Measurements from ENCODE around the gene NANOS3. TPM values are rescaled to one million over a fixed set of nuclear protein-coding genes. Genes with fewer than 3 reads are reported as not detected.
A peak's percentile ranks its signal among the peaks of the same experiment; 100 is the strongest.

Gene NANOS3
- total RNA-seq, 1 experiment from 2014 or later: 1.1 TPM

DNA sequence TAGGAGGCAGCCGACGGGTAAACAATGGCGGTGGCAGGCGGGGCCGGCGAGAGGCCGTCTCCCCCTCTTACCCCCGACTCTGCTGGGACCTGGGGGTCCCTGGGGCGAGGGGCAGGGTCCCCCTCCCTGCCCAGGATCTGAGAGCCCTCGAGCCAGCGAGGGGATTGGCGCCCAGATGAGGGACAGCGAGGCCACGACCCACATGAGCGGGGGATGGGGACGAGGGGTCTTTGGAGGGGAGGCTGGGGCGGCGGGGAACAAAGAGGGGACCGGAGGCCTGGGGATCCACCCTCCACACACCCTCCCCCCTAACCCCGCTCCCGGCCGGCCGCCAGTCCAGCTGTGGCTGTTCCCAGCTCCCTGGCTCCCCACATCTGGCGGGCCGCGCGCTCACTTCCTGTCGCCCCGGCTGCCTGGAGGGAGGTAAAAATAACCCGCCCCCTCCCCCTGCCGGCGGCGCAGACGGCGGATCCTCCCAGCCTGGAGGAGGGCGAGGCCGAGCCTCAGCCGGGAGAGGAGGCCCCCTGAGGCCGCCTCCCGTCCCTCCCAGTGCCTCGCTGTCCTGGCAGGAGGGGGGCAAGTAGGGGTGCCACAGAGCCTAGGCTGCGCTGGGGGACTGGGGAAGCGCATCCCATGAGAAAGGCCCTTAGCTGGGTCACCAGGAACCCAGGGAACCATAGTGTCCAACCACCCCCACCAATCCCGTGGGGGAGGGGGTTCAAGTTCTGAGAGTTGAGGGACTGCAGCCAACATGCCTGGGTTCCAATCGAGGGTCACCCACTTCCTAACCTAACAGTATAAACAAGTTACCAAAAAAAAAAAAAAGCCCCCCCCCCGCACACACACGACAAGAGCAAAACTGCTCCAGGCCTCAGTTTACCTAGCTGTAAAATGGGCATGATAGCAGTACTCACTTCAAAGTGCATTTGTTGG, 29.3 kb upstream of the NANOS3 start (continued):
- TF ChIP-seq, protein P1, sequence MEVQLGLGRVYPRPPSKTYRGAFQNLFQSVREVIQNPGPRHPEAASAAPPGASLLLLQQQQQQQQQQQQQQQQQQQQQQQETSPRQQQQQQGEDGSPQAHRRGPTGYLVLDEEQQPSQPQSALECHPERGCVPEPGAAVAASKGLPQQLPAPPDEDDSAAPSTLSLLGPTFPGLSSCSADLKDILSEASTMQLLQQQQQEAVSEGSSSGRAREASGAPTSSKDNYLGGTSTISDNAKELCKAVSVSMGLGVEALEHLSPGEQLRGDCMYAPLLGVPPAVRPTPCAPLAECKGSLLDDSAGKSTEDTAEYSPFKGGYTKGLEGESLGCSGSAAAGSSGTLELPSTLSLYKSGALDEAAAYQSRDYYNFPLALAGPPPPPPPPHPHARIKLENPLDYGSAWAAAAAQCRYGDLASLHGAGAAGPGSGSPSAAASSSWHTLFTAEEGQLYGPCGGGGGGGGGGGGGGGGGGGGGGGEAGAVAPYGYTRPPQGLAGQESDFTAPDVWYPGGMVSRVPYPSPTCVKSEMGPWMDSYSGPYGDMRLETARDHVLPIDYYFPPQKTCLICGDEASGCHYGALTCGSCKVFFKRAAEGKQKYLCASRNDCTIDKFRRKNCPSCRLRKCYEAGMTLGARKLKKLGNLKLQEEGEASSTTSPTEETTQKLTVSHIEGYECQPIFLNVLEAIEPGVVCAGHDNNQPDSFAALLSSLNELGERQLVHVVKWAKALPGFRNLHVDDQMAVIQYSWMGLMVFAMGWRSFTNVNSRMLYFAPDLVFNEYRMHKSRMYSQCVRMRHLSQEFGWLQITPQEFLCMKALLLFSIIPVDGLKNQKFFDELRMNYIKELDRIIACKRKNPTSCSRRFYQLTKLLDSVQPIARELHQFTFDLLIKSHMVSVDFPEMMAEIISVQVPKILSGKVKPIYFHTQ (CRISPR knock-in tag; IDR thresholded peaks at IDR 0.05): no peak
- TF ChIP-seq EMX1 (CRISPR knock-in tag; IDR thresholded peaks at IDR 0.05): no peak
- no peak for TF ChIP-seq ESRRA (CRISPR knock-in tag; IDR thresholded peaks at IDR 0.05; ENCODE audit: borderline replicate concordance)
- peak; percentile 79; the same call in 1 of the 2 replicates for TF ChIP-seq FOXP4 (CRISPR knock-in tag; IDR thresholded peaks at IDR 0.05)
- TF ChIP-seq JAZF1 (CRISPR knock-in tag; IDR thresholded peaks at IDR 0.05): no peak
- TF ChIP-seq, protein P2, sequence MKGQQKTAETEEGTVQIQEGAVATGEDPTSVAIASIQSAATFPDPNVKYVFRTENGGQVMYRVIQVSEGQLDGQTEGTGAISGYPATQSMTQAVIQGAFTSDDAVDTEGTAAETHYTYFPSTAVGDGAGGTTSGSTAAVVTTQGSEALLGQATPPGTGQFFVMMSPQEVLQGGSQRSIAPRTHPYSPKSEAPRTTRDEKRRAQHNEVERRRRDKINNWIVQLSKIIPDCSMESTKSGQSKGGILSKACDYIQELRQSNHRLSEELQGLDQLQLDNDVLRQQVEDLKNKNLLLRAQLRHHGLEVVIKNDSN (CRISPR knock-in tag; IDR thresholded peaks at IDR 0.05): no peak
- peak; percentile 3; the same call in 1 of the 2 replicates for TF ChIP-seq ZNF121 (CRISPR knock-in tag; IDR thresholded peaks at IDR 0.05)
- TF ChIP-seq ATF6 (CRISPR knock-in tag; IDR thresholded peaks at IDR 0.05): no peak
- no peak for TF ChIP-seq HMGA2 (CRISPR knock-in tag; IDR thresholded peaks at IDR 0.05)
- no peak for TF ChIP-seq CTCF (IDR thresholded peaks at IDR 0.05)
- TF ChIP-seq, protein P3, sequence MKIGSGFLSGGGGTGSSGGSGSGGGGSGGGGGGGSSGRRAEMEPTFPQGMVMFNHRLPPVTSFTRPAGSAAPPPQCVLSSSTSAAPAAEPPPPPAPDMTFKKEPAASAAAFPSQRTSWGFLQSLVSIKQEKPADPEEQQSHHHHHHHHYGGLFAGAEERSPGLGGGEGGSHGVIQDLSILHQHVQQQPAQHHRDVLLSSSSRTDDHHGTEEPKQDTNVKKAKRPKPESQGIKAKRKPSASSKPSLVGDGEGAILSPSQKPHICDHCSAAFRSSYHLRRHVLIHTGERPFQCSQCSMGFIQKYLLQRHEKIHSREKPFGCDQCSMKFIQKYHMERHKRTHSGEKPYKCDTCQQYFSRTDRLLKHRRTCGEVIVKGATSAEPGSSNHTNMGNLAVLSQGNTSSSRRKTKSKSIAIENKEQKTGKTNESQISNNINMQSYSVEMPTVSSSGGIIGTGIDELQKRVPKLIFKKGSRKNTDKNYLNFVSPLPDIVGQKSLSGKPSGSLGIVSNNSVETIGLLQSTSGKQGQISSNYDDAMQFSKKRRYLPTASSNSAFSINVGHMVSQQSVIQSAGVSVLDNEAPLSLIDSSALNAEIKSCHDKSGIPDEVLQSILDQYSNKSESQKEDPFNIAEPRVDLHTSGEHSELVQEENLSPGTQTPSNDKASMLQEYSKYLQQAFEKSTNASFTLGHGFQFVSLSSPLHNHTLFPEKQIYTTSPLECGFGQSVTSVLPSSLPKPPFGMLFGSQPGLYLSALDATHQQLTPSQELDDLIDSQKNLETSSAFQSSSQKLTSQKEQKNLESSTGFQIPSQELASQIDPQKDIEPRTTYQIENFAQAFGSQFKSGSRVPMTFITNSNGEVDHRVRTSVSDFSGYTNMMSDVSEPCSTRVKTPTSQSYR (CRISPR knock-in tag; IDR thresholded peaks at IDR 0.05): peak; percentile 73; the same call in 1 of the 2 replicates
- no peak for TF ChIP-seq IRF2 (CRISPR knock-in tag; IDR thresholded peaks at IDR 0.05; ENCODE audit: borderline replicate concordance, low read depth)
- TF ChIP-seq SMAD3 (CRISPR knock-in tag; IDR thresholded peaks at IDR 0.05; ENCODE audit: borderline replicate concordance): no peak
- TF ChIP-seq ZNF512 (CRISPR knock-in tag; IDR thresholded peaks at IDR 0.05; ENCODE audit: borderline replicate concordance): no peak
- no peak for TF ChIP-seq MXD4 (CRISPR knock-in tag; IDR thresholded peaks at IDR 0.05; ENCODE audit: borderline replicate concordance)
- TF ChIP-seq, protein P4, sequence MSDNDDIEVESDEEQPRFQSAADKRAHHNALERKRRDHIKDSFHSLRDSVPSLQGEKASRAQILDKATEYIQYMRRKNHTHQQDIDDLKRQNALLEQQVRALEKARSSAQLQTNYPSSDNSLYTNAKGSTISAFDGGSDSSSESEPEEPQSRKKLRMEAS (CRISPR knock-in tag; IDR thresholded peaks at IDR 0.05): no peak
- TF ChIP-seq, protein P5, sequence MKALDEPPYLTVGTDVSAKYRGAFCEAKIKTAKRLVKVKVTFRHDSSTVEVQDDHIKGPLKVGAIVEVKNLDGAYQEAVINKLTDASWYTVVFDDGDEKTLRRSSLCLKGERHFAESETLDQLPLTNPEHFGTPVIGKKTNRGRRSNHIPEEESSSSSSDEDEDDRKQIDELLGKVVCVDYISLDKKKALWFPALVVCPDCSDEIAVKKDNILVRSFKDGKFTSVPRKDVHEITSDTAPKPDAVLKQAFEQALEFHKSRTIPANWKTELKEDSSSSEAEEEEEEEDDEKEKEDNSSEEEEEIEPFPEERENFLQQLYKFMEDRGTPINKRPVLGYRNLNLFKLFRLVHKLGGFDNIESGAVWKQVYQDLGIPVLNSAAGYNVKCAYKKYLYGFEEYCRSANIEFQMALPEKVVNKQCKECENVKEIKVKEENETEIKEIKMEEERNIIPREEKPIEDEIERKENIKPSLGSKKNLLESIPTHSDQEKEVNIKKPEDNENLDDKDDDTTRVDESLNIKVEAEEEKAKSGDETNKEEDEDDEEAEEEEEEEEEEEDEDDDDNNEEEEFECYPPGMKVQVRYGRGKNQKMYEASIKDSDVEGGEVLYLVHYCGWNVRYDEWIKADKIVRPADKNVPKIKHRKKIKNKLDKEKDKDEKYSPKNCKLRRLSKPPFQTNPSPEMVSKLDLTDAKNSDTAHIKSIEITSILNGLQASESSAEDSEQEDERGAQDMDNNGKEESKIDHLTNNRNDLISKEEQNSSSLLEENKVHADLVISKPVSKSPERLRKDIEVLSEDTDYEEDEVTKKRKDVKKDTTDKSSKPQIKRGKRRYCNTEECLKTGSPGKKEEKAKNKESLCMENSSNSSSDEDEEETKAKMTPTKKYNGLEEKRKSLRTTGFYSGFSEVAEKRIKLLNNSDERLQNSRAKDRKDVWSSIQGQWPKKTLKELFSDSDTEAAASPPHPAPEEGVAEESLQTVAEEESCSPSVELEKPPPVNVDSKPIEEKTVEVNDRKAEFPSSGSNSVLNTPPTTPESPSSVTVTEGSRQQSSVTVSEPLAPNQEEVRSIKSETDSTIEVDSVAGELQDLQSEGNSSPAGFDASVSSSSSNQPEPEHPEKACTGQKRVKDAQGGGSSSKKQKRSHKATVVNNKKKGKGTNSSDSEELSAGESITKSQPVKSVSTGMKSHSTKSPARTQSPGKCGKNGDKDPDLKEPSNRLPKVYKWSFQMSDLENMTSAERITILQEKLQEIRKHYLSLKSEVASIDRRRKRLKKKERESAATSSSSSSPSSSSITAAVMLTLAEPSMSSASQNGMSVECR (CRISPR knock-in tag; IDR thresholded peaks at IDR 0.05; ENCODE audit: borderline replicate concordance): no peak
- no peak for TF ChIP-seq TCF7 (CRISPR knock-in tag; IDR thresholded peaks at IDR 0.05; ENCODE audit: low read depth)

Data from WTC11 (cell line).